Neuronal stem cell (in vitro differentiated cells): Measurements from ENCODE around the gene AUTS2.

ENCODE experiments used
- DNase-seq: peaks from one replicate; pipeline ENCODE4 v3.0.0-alpha.2; 2013; ENCODE audit warnings: low spot score
- H2AFZ ChIP-seq: one replicate; pipeline ENCODE4 v1.6.1; 2013; ENCODE audit warnings: mild to moderate bottlenecking, low read length, inconsistent platforms
- H2AK5ac ChIP-seq: 2 replicates; pipeline ENCODE4 v1.6.1; 2013; ENCODE audit warnings: low read depth, mild to moderate bottlenecking, inconsistent platforms, low read length, moderate library complexity, mixed read lengths
- H2BK120ac ChIP-seq: 2 replicates; pipeline ENCODE4 v1.6.1; 2013; ENCODE audit warnings: low read depth, mild to moderate bottlenecking, inconsistent platforms, low read length, moderate library complexity, mixed read lengths
- H2BK12ac ChIP-seq: one replicate; pipeline ENCODE4 v1.6.1; 2013; ENCODE audit warnings: low read length, inconsistent platforms
- H2BK15ac ChIP-seq: 2 replicates; pipeline ENCODE4 v1.6.1; 2013; ENCODE audit warnings: mild to moderate bottlenecking, low read length, inconsistent platforms, mixed read lengths
- H2BK5ac ChIP-seq: one replicate; pipeline ENCODE4 v1.6.1; 2013; ENCODE audit warnings: inconsistent platforms, mild to moderate bottlenecking, low read length, moderate library complexity
- H3K14ac ChIP-seq: one replicate; pipeline ENCODE4 v1.6.1; 2013; ENCODE audit warnings: low read length, inconsistent platforms
- H3K18ac ChIP-seq: 2 replicates; pipeline ENCODE4 v1.6.1; 2013; ENCODE audit warnings: low read length, inconsistent platforms
- H3K23ac ChIP-seq: 2 replicates; pipeline ENCODE4 v1.6.1; 2013; ENCODE audit warnings: low read depth, mild to moderate bottlenecking, mixed read lengths, low read length, inconsistent platforms; ENCODE audit not compliant: poor library complexity
- H3K27ac ChIP-seq: replicated peaks from 3 replicates; pipeline ENCODE4 v1.5.1; 2013; ENCODE audit warnings: low read length, inconsistent platforms
- H3K27me3 ChIP-seq, 3 experiments: 2 replicates each; pipeline ENCODE4 v1.6.1; 2013; ENCODE audit warnings: low read length in 3 of 3, mild to moderate bottlenecking in 2 of 3, inconsistent platforms in 1 of 3, low read depth in 1 of 3, mixed read lengths in 1 of 3, moderate library complexity in 1 of 3; ENCODE audit not compliant: control insufficient read depth in 3 of 3, insufficient read depth in 3 of 3
- H3K36me3 ChIP-seq, 2 donors: replicated peaks in 1 of 2; 2 replicates each; pipeline ENCODE4 v1.6.1; 2013; ENCODE audit warnings: low read length in 2 of 2; ENCODE audit not compliant: control insufficient read depth in 2 of 2, insufficient read depth in 2 of 2
- H3K4ac ChIP-seq: 2 replicates; pipeline ENCODE4 v1.6.1; 2013; ENCODE audit warnings: inconsistent platforms, mild to moderate bottlenecking, low read length, moderate library complexity
- H3K4me1 ChIP-seq, 2 donors: 1 replicate in 1 of 2; 2 replicates in 1 of 2; pipeline ENCODE4 v1.6.1; 2013; ENCODE audit warnings: low read length in 2 of 2, low read depth in 1 of 2; ENCODE audit not compliant: control insufficient read depth in 2 of 2, insufficient read depth in 1 of 2
- H3K4me2 ChIP-seq: one replicate; pipeline ENCODE4 v1.6.1; 2013; ENCODE audit warnings: mild to moderate bottlenecking, low read length, inconsistent platforms; ENCODE audit not compliant: insufficient read depth, poor library complexity, severe bottlenecking
- H3K4me3 ChIP-seq, 2 donors: 2 replicates each; pipeline ENCODE4 v1.5.1; 2013; ENCODE audit warnings: low read length in 2 of 2, mild to moderate bottlenecking in 2 of 2, inconsistent platforms in 1 of 2, moderate library complexity in 1 of 2
- H3K79me1 ChIP-seq: one replicate; pipeline ENCODE4 v1.6.1; 2013; ENCODE audit warnings: low read depth, mild to moderate bottlenecking, inconsistent platforms, low read length, moderate library complexity
- H3K9ac ChIP-seq: one replicate; pipeline ENCODE4 v1.6.1; 2013; ENCODE audit warnings: mild to moderate bottlenecking, low read depth, low read length, inconsistent platforms; ENCODE audit not compliant: poor library complexity
- H3K9me3 ChIP-seq, 2 donors: replicated peaks in 1 of 2; 2 replicates each; pipeline versions ENCODE3 to v1.6.1; 2013; ENCODE audit warnings: low read length in 2 of 2, mild to moderate bottlenecking in 2 of 2, inconsistent platforms in 1 of 2, low read depth in 1 of 2, mixed read lengths in 1 of 2, moderate library complexity in 1 of 2; ENCODE audit not compliant: control insufficient read depth in 2 of 2, insufficient read depth in 1 of 2
- H4K8ac ChIP-seq: one replicate; pipeline ENCODE4 v1.6.1; 2013; ENCODE audit warnings: low read depth, mild to moderate bottlenecking, inconsistent platforms, low read length, moderate library complexity
- H4K91ac ChIP-seq: one replicate; pipeline ENCODE4 v1.6.1; 2013; ENCODE audit warnings: low read length, low read depth, mild to moderate bottlenecking, inconsistent platforms; ENCODE audit not compliant: poor library complexity
- WGBS, 2 donors: extraction: QIAGEN DNeasy Blood & Tissue Kit; methylation state at CpG; one replicate each; pipeline ENCODE4 v1.1.7; 2013; ENCODE audit warnings: missing lambda C conversion rate in 2 of 2, mixed read lengths in 1 of 2; ENCODE audit not compliant: insufficient read length in 2 of 2, insufficient replicate concordance in 1 of 2; ENCODE audit errors: extremely low coverage in 2 of 2; 5-methylcytosine and 5-hydroxymethylcytosine counted together

Gene AUTS2

DNA sequence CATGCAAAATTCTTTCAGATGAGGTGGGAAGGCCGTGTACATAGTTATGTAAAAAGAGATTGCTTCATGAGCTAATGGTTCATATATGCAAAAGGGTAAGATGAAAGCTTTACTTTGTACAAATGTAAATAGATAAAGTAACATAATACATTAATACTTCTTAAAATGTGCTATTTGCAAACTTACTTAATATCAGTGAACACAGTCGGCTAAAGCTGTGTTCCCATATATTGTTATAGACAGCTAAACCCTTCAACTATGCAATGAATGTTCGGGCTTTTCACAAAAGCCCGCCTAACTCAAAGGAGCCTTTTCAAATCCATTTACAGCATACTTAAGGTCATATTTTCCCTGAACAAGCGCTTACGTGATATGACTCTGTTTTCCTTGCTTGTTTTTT, 1193.1 kb downstream of the AUTS2 start:
- Histone ChIP-seq H3K14ac (no peak overlapping the region), H3K9ac (no peak overlapping the region), H3K9me3 (no peaks in the 10 kb centered on the region), H3K27ac (no peak overlapping the region), H3K23ac (no peak overlapping the region), H3K27me3 (no peaks in the 10 kb centered on the region), H3K36me3 (peaks cover 20 to 88% of the 10 kb centered on the region in 2 donors), H3K4me2 (no peak overlapping the region), H4K8ac (no peak overlapping the region), H2BK12ac (no peak overlapping the region), H3K4ac (no peak overlapping the region), H3K4me3 (no peak overlapping the region), H2AFZ (no peak overlapping the region), H3K4me1 (no peaks in the 10 kb centered on the region), H3K18ac (no peak overlapping the region), H3K79me1 (no peaks in the 10 kb centered on the region), H2AK5ac (no peak overlapping the region), H2BK15ac (no peak overlapping the region), H4K91ac (no peak overlapping the region), H2BK5ac (no peak overlapping the region), H2BK120ac (no peak overlapping the region)
- WGBS, 2 donors: no CpG with 5 or more reads among the region's 6 CpGs
- no peak for DNase-seq

DNA sequence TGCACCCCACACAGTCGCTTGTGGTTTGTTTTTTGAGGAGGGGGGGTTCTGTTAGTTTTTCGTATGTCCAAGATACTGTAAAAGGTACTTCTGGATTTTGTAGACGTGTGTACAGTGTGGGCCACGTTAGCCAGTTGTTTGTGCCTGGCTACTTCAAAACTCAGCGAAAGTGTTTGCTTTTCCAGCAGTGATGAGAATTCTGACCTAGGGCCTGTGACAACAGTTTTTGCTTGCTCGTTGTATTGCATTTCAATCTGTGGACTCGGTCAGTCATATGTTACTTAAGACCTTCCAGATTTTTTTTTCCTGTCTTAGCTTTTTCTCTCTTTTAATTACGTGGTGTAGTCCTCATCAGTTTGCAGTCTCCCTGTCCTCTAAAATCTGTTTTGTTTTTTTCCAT, 1194.8 kb downstream of the AUTS2 start:
- peaks cover 13 to 74% of the 10 kb centered on the region in 2 donors for H3K36me3 ChIP-seq
- no peak overlapping the region for H4K91ac ChIP-seq
- H3K23ac ChIP-seq: no peak overlapping the region
- H3K9me3 ChIP-seq: peaks cover 0 to 2% of the 10 kb centered on the region in 2 donors
- H3K4ac ChIP-seq: no peak overlapping the region
- no peak overlapping the region for H3K4me3 ChIP-seq
- H2AK5ac ChIP-seq: no peak overlapping the region
- no peaks in the 10 kb centered on the region for H3K4me1 ChIP-seq
- no peak for DNase-seq
- H4K8ac ChIP-seq: no peak overlapping the region
- no peak overlapping the region for H3K9ac ChIP-seq
- no peaks in the 10 kb centered on the region for H3K27me3 ChIP-seq
- WGBS, 2 donors: no CpG with 5 or more reads among the region's 8 CpGs
- no peak overlapping the region for H2BK12ac ChIP-seq
- no peak overlapping the region for H2AFZ ChIP-seq
- no peaks in the 10 kb centered on the region for H3K79me1 ChIP-seq
- no peak overlapping the region for H3K14ac ChIP-seq
- H3K18ac ChIP-seq: no peak overlapping the region
- H2BK5ac ChIP-seq: no peak overlapping the region
- H3K27ac ChIP-seq: no peak overlapping the region
- H3K4me2 ChIP-seq: no peak overlapping the region
- H2BK120ac ChIP-seq: no peak overlapping the region
- H2BK15ac ChIP-seq: no peak overlapping the region

DNA sequence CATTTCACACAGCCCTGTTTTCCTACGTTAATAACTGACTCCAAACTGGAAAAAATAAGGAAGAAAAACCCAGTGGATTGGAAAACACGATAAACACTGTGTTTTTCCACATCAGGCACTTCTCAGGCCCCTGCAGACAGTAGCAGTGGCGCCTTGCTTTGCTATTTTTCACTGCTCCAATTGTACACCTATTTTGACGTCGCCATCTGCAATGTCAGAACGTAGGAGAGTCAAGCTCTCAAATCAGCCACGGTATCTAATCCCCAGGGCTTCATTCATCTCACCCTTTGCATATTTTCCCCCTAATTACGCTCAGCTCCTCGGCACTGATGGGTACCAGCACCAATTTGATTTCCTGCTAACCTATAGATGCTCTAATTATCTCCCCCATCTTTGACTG, 1195.5 kb downstream of the AUTS2 start:
- no peak overlapping the region for H3K23ac ChIP-seq
- no peak overlapping the region for H3K9ac ChIP-seq
- H3K14ac ChIP-seq: no peak overlapping the region
- H3K9me3 ChIP-seq: peaks cover 0 to 2% of the 10 kb centered on the region in 2 donors
- H3K27ac ChIP-seq: no peak overlapping the region
- no peak overlapping the region for H3K4me2 ChIP-seq
- no peak overlapping the region for H2BK15ac ChIP-seq
- no peak overlapping the region for H2AFZ ChIP-seq
- no peak for DNase-seq
- no peaks in the 10 kb centered on the region for H3K4me1 ChIP-seq
- H3K18ac ChIP-seq: no peak overlapping the region
- H2AK5ac ChIP-seq: no peak overlapping the region
- no peaks in the 10 kb centered on the region for H3K27me3 ChIP-seq
- H3K79me1 ChIP-seq: no peaks in the 10 kb centered on the region
- H3K4me3 ChIP-seq: no peak overlapping the region
- H2BK12ac ChIP-seq: no peak overlapping the region
- no peak overlapping the region for H4K8ac ChIP-seq
- H3K36me3 ChIP-seq: peaks cover 13 to 68% of the 10 kb centered on the region in 2 donors
- H4K91ac ChIP-seq: no peak overlapping the region
- H2BK5ac ChIP-seq: no peak overlapping the region
- no peak overlapping the region for H2BK120ac ChIP-seq
- no peak overlapping the region for H3K4ac ChIP-seq
- no CpG with 5 or more reads among the region's 9 CpGs for WGBS, 2 donors

DNA sequence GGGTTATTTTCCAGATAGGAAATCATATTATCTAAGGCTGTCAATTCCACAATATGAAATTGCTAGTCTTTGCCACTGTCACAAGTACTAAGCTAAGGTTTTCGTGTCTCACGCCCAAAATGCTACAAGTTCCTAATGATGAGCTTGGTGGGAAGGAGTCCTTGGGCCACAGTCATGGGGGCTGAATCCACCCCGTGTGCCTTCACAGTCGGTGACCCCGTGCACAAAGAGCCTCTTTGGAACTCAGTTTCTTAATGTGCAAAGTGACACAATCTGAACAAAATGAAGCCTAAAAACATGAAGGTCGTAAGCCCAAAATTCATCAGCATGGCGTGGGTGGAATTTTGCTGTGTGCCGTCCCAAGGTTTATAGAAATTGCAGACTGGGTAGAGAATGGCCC, 1196.7 kb downstream of the AUTS2 start:
- Histone ChIP-seq H3K9ac (no peak overlapping the region), H3K9me3 (peaks cover 5 to 7% of the 10 kb centered on the region in 2 donors), H3K23ac (no peak overlapping the region), H3K14ac (no peak overlapping the region), H2BK15ac (no peak overlapping the region), H3K27me3 (no peaks in the 10 kb centered on the region), H3K4me1 (no peaks in the 10 kb centered on the region), H3K4ac (no peak overlapping the region), H4K8ac (no peak overlapping the region), H2AFZ (no peak overlapping the region), H3K4me3 (no peak overlapping the region), H3K36me3 (peaks cover 6 to 57% of the 10 kb centered on the region in 2 donors), H2AK5ac (no peak overlapping the region), H3K27ac (no peak overlapping the region), H2BK12ac (no peak overlapping the region), H2BK120ac (no peak overlapping the region), H3K18ac (no peak overlapping the region), H4K91ac (no peak overlapping the region), H3K79me1 (no peaks in the 10 kb centered on the region), H3K4me2 (no peak overlapping the region), H2BK5ac (no peak overlapping the region)
- DNase-seq: no peak
- WGBS, 2 donors: no CpG with 5 or more reads among the region's 8 CpGs
